Measurements from ENCODE around the gene CHST14. TPM values are rescaled to one million over a fixed set of nuclear protein-coding genes. Genes with fewer than 3 reads are reported as not detected.

The CHST14 gene
- total and polyA plus RNA-seq, 7 donors, result 2.5 to 5.3 (median 4.1) TPM

GRCh38 chr15:40506964-40507571 lies 36.3 kb downstream of the CHST14 start:
- peak; percentile 75 to 84 (median 81) for ATAC-seq
- Histone ChIP-seq H3K27ac (peak overlapping the region; percentile 21), H3K4me1 (peaks cover 16% of the 10 kb centered on the region), H3K36me3 (ENCODE audit: insufficient read depth in 1 of 2, low read depth in 1 of 2) (no peaks in the 10 kb centered on the region), H3K4me3 (peak overlapping the region; percentile 57), H3K9me3 (no peaks in the 10 kb centered on the region), H3K27me3 (ENCODE audit: insufficient read depth in 3 of 3, low read length in 2 of 3) (no peaks in the 10 kb centered on the region)
- peak; percentile 75 to 85 for DNase-seq
- peak; percentile 64 for TF ChIP-seq CTCF (IDR thresholded peaks at IDR 0.05)
- intact Hi-C loops (cut with DNase I), result loop anchor here (2.0 to 5.0 kb wide), 2 partner anchors 64 to 65 kb away; partner anchors contain the start of gene BAHD1 (in 1 of the 2)
- WGBS, 3 donors, result 1 to 4% (median 2%) methylated on average over 29 to 30 of the region's 30 CpGs

GRCh38 chr15:40508216-40508615 lies 37.4 kb downstream of the CHST14 start:
- peaks cover 17% of the 10 kb centered on the region for H3K4me1 ChIP-seq
- H3K36me3 ChIP-seq (ENCODE audit: insufficient read depth in 1 of 2, low read depth in 1 of 2), result no peaks in the 10 kb centered on the region
- TF ChIP-seq CTCF (IDR thresholded peaks at IDR 0.05), result no peak
- no peaks in the 10 kb centered on the region for H3K27me3 ChIP-seq (ENCODE audit: insufficient read depth in 3 of 3, low read length in 2 of 3)
- ATAC-seq, result no peak
- DNase-seq, result no peak
- 96 to 100% (median 97%) methylated on average over 1 of the region's 1 CpG for WGBS, 3 donors
- H3K27ac ChIP-seq, result no peak overlapping the region
- no peak overlapping the region for H3K4me3 ChIP-seq
- intact Hi-C loops (cut with DNase I), result loop anchor here in 1 of 2 donors (5.0 kb wide), 1 partner anchor 66 kb away; the partner anchor contains the start of gene BAHD1
- no peaks in the 10 kb centered on the region for H3K9me3 ChIP-seq

GRCh38 chr15:40510201-40510600 lies 39.4 kb downstream of the CHST14 start:
- DNase-seq, result no peak
- no peak for TF ChIP-seq CTCF (IDR thresholded peaks at IDR 0.05)
- H3K27ac ChIP-seq, result no peak overlapping the region
- no peaks in the 10 kb centered on the region for H3K9me3 ChIP-seq
- intact Hi-C loops (cut with DNase I), result loop anchor here in 1 of 2 donors (10.0 kb wide), 1 partner anchor 345 kb away; no protein-coding TSS in a partner anchor
- H3K4me1 ChIP-seq, result peaks cover 17% of the 10 kb centered on the region
- H3K4me3 ChIP-seq, result no peak overlapping the region
- whole genome bisulfite sequencing, 3 donors, result 84 to 92% (median 90%) methylated on average over 2 of the region's 2 CpGs
- no peaks in the 10 kb centered on the region for H3K36me3 ChIP-seq (ENCODE audit: insufficient read depth in 1 of 2, low read depth in 1 of 2)
- no peak for ATAC-seq
- H3K27me3 ChIP-seq (ENCODE audit: insufficient read depth in 3 of 3, low read length in 2 of 3), result no peaks in the 10 kb centered on the region

- no peaks in the 10 kb centered on the region for H3K9me3 ChIP-seq
- WGBS, 3 donors, result 14 to 27% (median 17%) methylated on average over 22 of the region's 22 CpGs
- H3K36me3 ChIP-seq (ENCODE audit: insufficient read depth in 1 of 2, low read depth in 1 of 2), result no peaks in the 10 kb centered on the region
- ATAC-seq (peak; percentile 23 to 30 (median 27)), DNase-seq (no peak)
- peak overlapping the region; percentile 72 for H3K27ac ChIP-seq
- peaks cover 17% of the 10 kb centered on the region for H3K4me1 ChIP-seq
- H3K27me3 ChIP-seq (ENCODE audit: insufficient read depth in 3 of 3, low read length in 2 of 3), result no peaks in the 10 kb centered on the region
- intact Hi-C loops (cut with DNase I), result loop anchor here in 1 of 2 donors (10.0 kb wide), 1 partner anchor 344 kb away; no protein-coding TSS in a partner anchor
- peak overlapping the region; percentile 77 for H3K4me3 ChIP-seq
- TF ChIP-seq CTCF (IDR thresholded peaks at IDR 0.05), result no peak
These were observed 40.3 kb downstream of the CHST14 start for GRCh38 chr15:40511093-40511471.

Measured in psoas muscle (tissue), 8 donors.